Measurements from ENCODE around the gene PRSS1. TPM values are rescaled to one million over a fixed set of nuclear protein-coding genes. Genes with fewer than 3 reads are reported as not detected.

Gene PRSS1
- total RNA-seq, 1 donor from 2014 or later: not detected

GRCh38 chr7:142800699-142801260 lies 51.5 kb downstream of the PRSS1 start:
- Mint-ChIP-seq H3K4me1 (peaks cover 14% of the 10 kb centered on the region), H3K27me3 (ENCODE audit: low read depth) (peaks cover 73% of the 10 kb centered on the region), H3K36me3 (no peaks in the 10 kb centered on the region), H3K9me3 (no peaks in the 10 kb centered on the region), H3K27ac (no peak overlapping the region), H3K4me3 (no peak overlapping the region)
- no peak for TF ChIP-seq CTCF (IDR thresholded peaks at IDR 0.05; ENCODE audit: unreplicated experiment)
- DNase-seq (ENCODE audit: low spot score in 2 of 2, unreplicated experiment in 2 of 2): no peak

GRCh38 chr7:142801601-142802295 lies 52.5 kb downstream of the PRSS1 start:
- TF ChIP-seq CTCF (IDR thresholded peaks at IDR 0.05; ENCODE audit: unreplicated experiment): no peak
- no peak overlapping the region for H3K4me3 Mint-ChIP-seq

GRCh38 chr7:142802301-142802700 lies 53.0 kb downstream of the PRSS1 start:
- no peak for DNase-seq (ENCODE audit: low spot score in 2 of 2, unreplicated experiment in 2 of 2)
- no peak for TF ChIP-seq CTCF (IDR thresholded peaks at IDR 0.05; ENCODE audit: unreplicated experiment)
- Mint-ChIP-seq H3K36me3 (no peaks in the 10 kb centered on the region), H3K4me1 (peaks cover 6% of the 10 kb centered on the region), H3K27ac (no peak overlapping the region), H3K9me3 (no peaks in the 10 kb centered on the region), H3K4me3 (no peak overlapping the region), H3K27me3 (ENCODE audit: low read depth) (peaks cover 65% of the 10 kb centered on the region)

More at GRCh38 chr7:142801601-142802295, 52.5 kb downstream of the PRSS1 start:
- DNase-seq (ENCODE audit: low spot score in 2 of 2, unreplicated experiment in 2 of 2): no peak
- Mint-ChIP-seq H3K27me3 (ENCODE audit: low read depth) (peaks cover 65% of the 10 kb centered on the region), H3K9me3 (no peaks in the 10 kb centered on the region), H3K4me1 (peaks cover 7% of the 10 kb centered on the region), H3K27ac (no peak overlapping the region), H3K36me3 (no peaks in the 10 kb centered on the region)

Other genes starting within 250 kb of the PRSS1 start
- not detected in 3 replicates for gene PRSS2, start 21.5 kb downstream of the PRSS1 start, total RNA-seq
- gene EPHB6, start 105.6 kb downstream of the PRSS1 start, total RNA-seq: 28.0 to 30.9 TPM (median 28.9 TPM) in 3 replicates
- gene TRPV6, start 136.3 kb downstream of the PRSS1 start, total RNA-seq: 4.2 to 5.7 TPM (median 5.6 TPM) in 3 replicates
- 0.18 to 0.56 TPM (median 0.29 TPM) in 3 replicates for gene TRPV5, start 184.3 kb downstream of the PRSS1 start, total RNA-seq
- not detected in 3 replicates for gene LLCFC1, start 190.0 kb downstream of the PRSS1 start, total RNA-seq
- gene KEL, start 212.9 kb downstream of the PRSS1 start, total RNA-seq: 1.9 to 4.2 TPM (median 2.3 TPM) in 3 replicates